HepG2 (cell line): ENCODE data around the gene GPR149. TPM values are rescaled to one million over a fixed set of nuclear protein-coding genes. Genes with fewer than 3 reads are reported as not detected.

Experiments
- ATAC-seq: fragments of 200-7000 bp; cut with Tn5 transposase; 3 replicates; pipeline ENCODE4 v1.9.1; 2020; ENCODE audit warnings: mild to moderate bottlenecking, moderate library complexity
- BruUV-seq: library from RNA; stranded (reverse); fragments of 400-500 nt; replicated peaks from 2 replicates; lab custom pipeline; 2021; lab: Mats Ljungman, UMichigan
- CTCF ChIA-PET: fragments of 300-600 bp; formaldehyde crosslinking; extraction: SDS; loops from one replicate; lab custom pipeline; 2021; ENCODE audit warnings: low total read pairs, inconsistent platforms, low intra/inter-chr PET ratio; lab: Yijun Ruan, JAX
- POLR2A ChIA-PET: fragments of 350-600 bp; sonication (Branson Sonifier 250); formaldehyde crosslinking; loops from one replicate; lab custom pipeline; 2020; ENCODE audit warnings: antibody characterized with exemption, inconsistent platforms; lab: Yijun Ruan, JAX
- DNase-seq: peaks from one replicate; pipeline ENCODE4 v3.0.0-alpha.2; 2015; ENCODE audit warnings: low spot score
- FAIRE-seq: peaks from 3 replicates; lab custom pipeline; 2011; peaks lifted over from hg19 to GRCh38; lab: Jason Lieb, UNC
- H2AFZ ChIP-seq: one replicate; pipeline ENCODE4 v1.6.1; 2011; ENCODE audit warnings: low read length, inconsistent platforms
- H3K27ac ChIP-seq: fragments of 300-600 bp; 3 replicates; pipeline ENCODE4 v1.8.0; 2011; ENCODE audit warnings: mixed run types, mild to moderate bottlenecking, mixed read lengths, low read length, inconsistent platforms; ENCODE audit not compliant: insufficient read depth; ENCODE audit errors: extremely low read length
- H3K27me3 ChIP-seq, 2 experiments: fragments of 200-600 bp in 1 of 2; 2 replicates in 1 of 2; 3 replicates in 1 of 2; pipeline versions ENCODE4 v1.6.0 to v1.8.0; 2011; ENCODE audit warnings: low read length in 2 of 2, mild to moderate bottlenecking in 2 of 2, moderate library complexity in 2 of 2, inconsistent platforms in 1 of 2; ENCODE audit not compliant: insufficient read depth in 2 of 2, control insufficient read depth in 1 of 2
- H3K36me3 ChIP-seq, 2 experiments: fragments of 200-600 bp in 1 of 2; replicated peaks in 1 of 2; 2 replicates in 1 of 2; 3 replicates in 1 of 2; pipeline versions ENCODE4 v1.5.1 to v1.8.0; 2011; ENCODE audit warnings: low read length in 2 of 2, inconsistent platforms in 1 of 2; ENCODE audit not compliant: insufficient read depth in 2 of 2, control insufficient read depth in 1 of 2
- H3K4me1 ChIP-seq: 2 replicates; pipeline ENCODE4 v1.5.1; 2012; ENCODE audit warnings: low read length, inconsistent platforms; ENCODE audit not compliant: insufficient read depth
- H3K4me2 ChIP-seq: 2 replicates; pipeline ENCODE4 v1.6.0; 2011; ENCODE audit warnings: low read depth, low read length, inconsistent platforms
- H3K4me3 ChIP-seq, 3 experiments: fragments of 200-600 bp in 1 of 3; sonication (generic), shearing (Covaris generic) in 1 of 3; replicated peaks in 1 of 3; 2 replicates each; pipeline ENCODE4 v1.5.1; 2011 to 2016; ENCODE audit warnings: low read length in 3 of 3, inconsistent platforms in 2 of 3, low read depth in 2 of 3, mild to moderate bottlenecking in 2 of 3, control low read depth in 1 of 3, mixed read lengths in 1 of 3; ENCODE audit not compliant: insufficient read depth in 1 of 3
- H3K79me2 ChIP-seq: one replicate; pipeline ENCODE4 v1.6.1; 2011; ENCODE audit warnings: low read length, inconsistent platforms; ENCODE audit not compliant: insufficient read depth
- H3K9ac ChIP-seq: 2 replicates; pipeline ENCODE4 v1.6.0; 2011; ENCODE audit warnings: mild to moderate bottlenecking, low read depth, low read length, inconsistent platforms; ENCODE audit not compliant: insufficient read depth
- H3K9me3 ChIP-seq: 2 replicates; pipeline ENCODE4 v1.5.1; 2012; ENCODE audit warnings: mild to moderate bottlenecking, low read length
- H4K20me1 ChIP-seq: 2 replicates; pipeline ENCODE4 v1.6.0; 2011; ENCODE audit warnings: inconsistent platforms, mild to moderate bottlenecking, low read length, moderate library complexity; ENCODE audit not compliant: insufficient read depth
- ARNT ChIP-seq: fragments of 450-650 bp; IDR thresholded peaks from 2 replicates; pipeline ENCODE4 v1.6.1; 2017
- ARNT2 ChIP-seq: sonication (generic); formaldehyde crosslinking; IDR thresholded peaks from 2 replicates; pipeline ENCODE4 v1.8.0; 2022; ENCODE audit warnings: mild to moderate bottlenecking, low read depth, missing genetic modification reagents, moderate library complexity
- EED ChIP-seq: sonication (generic); formaldehyde crosslinking; IDR thresholded peaks from 2 replicates; pipeline ENCODE4 v1.5.0; 2020; ENCODE audit warnings: mild to moderate bottlenecking, missing genetic modification reagents
- ELF1 ChIP-seq: sonication (generic); formaldehyde crosslinking; IDR thresholded peaks from 2 replicates; pipeline ENCODE4 v1.4.0; 2020; ENCODE audit warnings: missing genetic modification reagents
- PHF5A ChIP-seq: IDR thresholded peaks from one replicate; pipeline ENCODE4 v1.6.1; 2018; ENCODE audit warnings: low read depth, missing genetic modification reagents; ENCODE audit not compliant: unreplicated experiment
- SKI ChIP-seq: fragments of 450-650 bp; IDR thresholded peaks from one replicate; pipeline ENCODE4 v1.6.1; 2018; ENCODE audit warnings: mild to moderate bottlenecking; ENCODE audit not compliant: partially characterized antibody
- ZNF296 ChIP-seq: sonication (generic); formaldehyde crosslinking; conservative IDR thresholded peaks from 2 replicates; pipeline ENCODE4 v1.5.0; 2020; ENCODE audit warnings: mild to moderate bottlenecking, missing genetic modification reagents
- ZNF549 ChIP-seq: sonication (generic); formaldehyde crosslinking; IDR thresholded peaks from 2 replicates; pipeline ENCODE4 v1.5.0; 2020; ENCODE audit warnings: missing genetic modification reagents
- ZNF562 ChIP-seq: sonication (generic); formaldehyde crosslinking; IDR thresholded peaks from 2 replicates; pipeline ENCODE4 v1.8.0; 2022; ENCODE audit warnings: missing genetic modification reagents, borderline replicate concordance
- ZNF564 ChIP-seq: sonication (generic); formaldehyde crosslinking; IDR thresholded peaks from 2 replicates; pipeline ENCODE4 v1.8.1; 2023; ENCODE audit warnings: mild to moderate bottlenecking, missing genetic modification reagents
- WGBS: methylation state at CpG from one replicate; pipeline ENCODE4 v1.1.6; 2017; ENCODE audit warnings: low lambda C conversion rate; 5-methylcytosine and 5-hydroxymethylcytosine counted together
- in situ Hi-C: cut with HindIII; loops from 2 replicates; pipeline ENCODE4 v1.10.0; 2017; ENCODE audit warnings: low pct_unique_long_range_greater_than_20kb; ENCODE audit not compliant: extremely low pct_ligation_motif_present
- intact Hi-C: fragments of 100-400 bp; cut with micrococcal nuclease; formaldehyde crosslinking; loops from one replicate; pipeline ENCODE4 v1.10.0; 2022; ENCODE audit not compliant: unreplicated experiment
- polyA plus RNA-seq, 8 experiments: library from polyadenylated mRNA; depleted of rRNA in 3 of 8; stranded (reverse) in 7 of 8; unstranded in 1 of 8; fragments of >200 nt; fragmentation: Illumina TruSeq in 4 of 8; extraction: Trizol in 4 of 8; gene quantifications; 2 replicates each; pipeline versions ENCODE4 v1.2.1 to v1.2.3, GENCODE V29; 2011 to 2016; ENCODE audit warnings: low read depth in 4 of 8, missing spikeins in 1 of 8, mixed read lengths in 1 of 8; ENCODE audit not compliant: insufficient read depth in 1 of 8
- total RNA-seq, 5 experiments: library from RNA; depleted of rRNA; stranded (reverse); fragments of >200 nt; fragmentation: Illumina TruSeq; extraction: Trizol; gene quantifications; 2 replicates each; pipeline ENCODE4 v1.2.3, GENCODE V29; 2016; ENCODE audit warnings: low read depth in 1 of 5
- TF ChIP-seq, protein P1 (sequence below): sonication (generic); formaldehyde crosslinking; IDR thresholded peaks from 2 replicates; pipeline ENCODE4 v1.5.1; 2020; ENCODE audit warnings: mild to moderate bottlenecking, missing genetic modification reagents

Gene GPR149
- total and polyA plus RNA-seq, 2 of the 13 experiments (the other 11 are each of a cell fraction or from before 2014, with no cell fraction given) = not detected

DNA sequence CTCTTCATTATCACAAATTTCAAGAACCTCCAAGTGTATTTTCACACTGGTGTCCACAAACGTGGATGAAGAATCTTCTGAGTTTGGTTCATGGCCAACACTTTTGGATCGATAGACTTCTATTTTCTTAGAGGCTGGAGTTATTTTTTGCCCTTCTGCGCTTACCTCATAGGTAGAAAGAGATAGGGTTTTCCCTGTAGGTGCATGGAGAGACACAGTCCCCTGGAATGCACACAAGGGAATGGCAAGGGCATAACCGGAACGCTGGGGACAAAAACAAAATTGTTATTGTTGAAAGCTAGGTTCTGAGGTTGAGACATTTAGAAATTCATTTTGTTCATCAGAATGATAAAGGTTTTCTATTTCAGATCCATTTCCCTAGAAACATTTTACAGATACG, 92.0 kb downstream of the GPR149 start:
- Histone ChIP-seq H4K20me1 (no peaks in the 10 kb centered on the region), H3K9ac (no peak overlapping the region), H3K79me2 (no peaks in the 10 kb centered on the region), H2AFZ (no peak overlapping the region), H3K27ac (no peak overlapping the region), H3K36me3 (no peaks in the 10 kb centered on the region), H3K4me3 (no peak overlapping the region), H3K27me3 (0 out of 5 replicates have a peak, but pooled peaks cover 0 to 3% of the 10 kb centered on the region in 2 experiments), H3K4me1 (no peaks in the 10 kb centered on the region), H3K9me3 (no peaks in the 10 kb centered on the region), H3K4me2 (no peak overlapping the region)
- WGBS = 2% methylated on average over 6 of the region's 6 CpGs
- no peak for DNase-seq
- no TSS peak for BruUV-seq
- ChIA-PET CTCF (no interaction called here), POLR2A (no interaction called here)
- TF ChIP-seq PHF5A (CRISPR knock-in tag) (no peak), ELF1 (CRISPR knock-in tag) (no peak), ARNT2 (no peak), EED (CRISPR knock-in tag) (no peak), ARNT (no peak), ZNF549 (no peak), SKI (no peak), ZNF564 (no peak), ZNF562 (CRISPR knock-in tag) (no peak), ZNF296 (CRISPR knock-in tag) (no peak)
- TF ChIP-seq, protein P1, sequence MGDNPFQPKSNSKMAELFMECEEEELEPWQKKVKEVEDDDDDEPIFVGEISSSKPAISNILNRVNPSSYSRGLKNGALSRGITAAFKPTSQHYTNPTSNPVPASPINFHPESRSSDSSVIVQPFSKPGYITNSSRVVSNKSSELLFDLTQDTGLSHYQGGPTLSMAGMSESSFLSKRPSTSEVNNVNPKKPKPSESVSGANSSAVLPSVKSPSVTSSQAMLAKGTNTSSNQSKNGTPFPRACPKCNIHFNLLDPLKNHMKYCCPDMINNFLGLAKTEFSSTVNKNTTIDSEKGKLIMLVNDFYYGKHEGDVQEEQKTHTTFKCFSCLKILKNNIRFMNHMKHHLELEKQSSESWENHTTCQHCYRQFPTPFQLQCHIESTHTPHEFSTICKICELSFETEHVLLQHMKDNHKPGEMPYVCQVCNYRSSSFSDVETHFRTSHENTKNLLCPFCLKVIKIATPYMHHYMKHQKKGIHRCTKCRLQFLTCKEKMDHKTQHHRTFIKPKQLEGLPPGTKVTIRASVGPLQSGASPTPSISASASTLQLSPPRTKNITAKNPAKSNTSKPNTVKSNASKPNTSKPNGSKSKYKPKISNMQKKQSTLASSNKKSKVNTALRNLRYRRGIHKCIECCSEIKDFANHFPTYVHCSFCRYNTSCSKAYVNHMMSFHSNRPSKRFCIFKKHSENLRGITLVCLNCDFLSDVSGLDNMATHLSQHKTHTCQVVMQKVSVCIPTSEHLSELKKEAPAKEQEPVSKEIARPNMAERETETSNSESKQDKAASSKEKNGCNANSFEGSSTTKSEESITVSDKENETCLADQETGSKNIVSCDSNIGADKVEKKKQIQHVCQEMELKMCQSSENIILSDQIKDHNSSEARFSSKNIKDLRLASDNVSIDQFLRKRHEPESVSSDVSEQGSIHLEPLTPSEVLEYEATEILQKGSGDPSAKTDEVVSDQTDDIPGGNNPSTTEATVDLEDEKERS (CRISPR knock-in tag) = no peak
- no peak for FAIRE-seq
- in situ Hi-C loops (no loop called here), intact Hi-C loops (no loop called here)
- ATAC-seq = no peak
